K562 (cell line): ENCODE data around the gene TRAF3IP1.

ENCODE experiments used
- FOXA1 ChIP-seq: fragments of 450-650 bp; IDR thresholded peaks from 2 replicates; pipeline ENCODE4 v1.6.1; 2016; ENCODE audit warnings: mild to moderate bottlenecking, borderline replicate concordance
- POLR2AphosphoS5 ChIP-seq: IDR thresholded peaks from 2 replicates; pipeline ENCODE4 v1.6.1; 2011; ENCODE audit warnings: mild to moderate bottlenecking, low read depth, low read length, moderate library complexity; ENCODE audit not compliant: control insufficient read depth, insufficient read depth
- SPI1 ChIP-seq: IDR thresholded peaks from 2 replicates; pipeline ENCODE4 v1.6.1; 2011; ENCODE audit warnings: low read depth, low read length, control low read depth, borderline replicate concordance
- U2AF1 ChIP-seq: fragments of 200-400 bp; formaldehyde crosslinking; optimal IDR thresholded peaks from 2 replicates; pipeline ENCODE3; 2017; ENCODE audit warnings: mild to moderate bottlenecking, low read depth, low read length, moderate library complexity
- U2AF2 ChIP-seq: fragments of 200-400 bp; formaldehyde crosslinking; optimal IDR thresholded peaks from 2 replicates; pipeline ENCODE3; 2017; ENCODE audit warnings: low read depth, mild to moderate bottlenecking, low read length
- YBX1 ChIP-seq: fragments of 450-650 bp; IDR thresholded peaks from 2 replicates; pipeline ENCODE4 v1.7.1; 2016; ENCODE audit warnings: mild to moderate bottlenecking
- TF ChIP-seq, protein P1 (sequence below): fragments of 250-450 bp; sonication (Bioruptor Pico); IDR thresholded peaks from 2 replicates; pipeline ENCODE4 v1.8.0; 2022; ENCODE audit warnings: moderate library complexity, mild to moderate bottlenecking, inconsistent platforms
- TF ChIP-seq, protein P2 (sequence below): fragments of 250-450 bp; sonication (Bioruptor Pico); IDR thresholded peaks from 2 replicates; pipeline ENCODE4 v1.4.0; 2020; ENCODE audit warnings: mild to moderate bottlenecking, moderate library complexity
- TF ChIP-seq, protein P3 (sequence below): sonication (generic); formaldehyde crosslinking; IDR thresholded peaks from 2 replicates; pipeline ENCODE4 v1.8.0; 2022; ENCODE audit warnings: missing genetic modification reagents, mild to moderate bottlenecking, borderline replicate concordance
- TF ChIP-seq, protein P4 (sequence below): fragments of 200-800 bp; sonication (Bioruptor generic); IDR thresholded peaks from 2 replicates; pipeline ENCODE4 v1.6.1; 2016; ENCODE audit warnings: missing genetic modification characterization, missing compliant biosample characterization

DNA sequence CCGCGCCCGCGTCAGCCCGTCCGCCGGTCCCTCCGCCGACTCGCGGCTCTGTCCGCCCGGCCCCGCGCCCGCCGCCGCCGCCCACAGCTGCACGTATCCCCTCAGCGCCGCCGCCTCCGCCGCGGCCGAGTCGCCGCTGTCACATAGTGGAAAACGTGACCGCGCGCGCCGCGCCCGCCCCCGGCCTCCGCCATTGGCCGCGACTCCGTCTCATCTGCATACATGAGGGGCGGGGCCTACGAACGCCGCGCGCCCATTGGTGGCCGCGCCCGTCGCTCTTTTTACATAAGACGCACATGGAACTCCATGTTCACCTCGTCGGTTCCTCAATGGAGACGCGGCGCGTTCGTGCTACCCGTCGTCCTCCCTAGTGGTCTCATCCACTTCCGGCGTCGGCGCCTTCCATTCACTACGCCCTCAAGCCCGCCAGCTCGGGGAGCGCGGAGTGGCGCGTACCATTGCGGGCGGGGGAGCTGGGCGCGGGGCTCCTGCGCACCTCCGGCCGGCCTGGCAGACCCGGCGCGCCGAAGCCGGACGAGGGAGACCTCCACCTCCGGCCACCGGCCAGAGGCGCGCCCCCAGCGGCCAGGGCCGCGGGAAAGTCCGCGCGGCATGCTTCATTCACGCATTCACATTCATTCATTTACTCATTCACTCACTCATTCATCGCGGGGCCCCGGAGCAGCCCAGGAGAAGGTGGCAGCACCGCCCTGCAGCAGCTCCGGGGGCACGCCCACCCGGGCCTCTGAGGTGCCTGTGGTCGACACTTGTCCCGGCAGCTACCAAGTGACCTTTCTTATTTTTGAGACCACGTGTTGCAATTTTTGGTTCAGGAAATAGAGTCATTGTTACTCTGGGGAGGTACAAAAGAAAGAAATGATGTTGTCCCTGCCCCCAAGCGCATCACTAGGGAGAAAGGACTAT is 31.4 kb upstream of the TRAF3IP1 start:
- TF ChIP-seq U2AF1: peak; percentile 35
- no peak for TF ChIP-seq FOXA1
- TF ChIP-seq, protein P1, sequence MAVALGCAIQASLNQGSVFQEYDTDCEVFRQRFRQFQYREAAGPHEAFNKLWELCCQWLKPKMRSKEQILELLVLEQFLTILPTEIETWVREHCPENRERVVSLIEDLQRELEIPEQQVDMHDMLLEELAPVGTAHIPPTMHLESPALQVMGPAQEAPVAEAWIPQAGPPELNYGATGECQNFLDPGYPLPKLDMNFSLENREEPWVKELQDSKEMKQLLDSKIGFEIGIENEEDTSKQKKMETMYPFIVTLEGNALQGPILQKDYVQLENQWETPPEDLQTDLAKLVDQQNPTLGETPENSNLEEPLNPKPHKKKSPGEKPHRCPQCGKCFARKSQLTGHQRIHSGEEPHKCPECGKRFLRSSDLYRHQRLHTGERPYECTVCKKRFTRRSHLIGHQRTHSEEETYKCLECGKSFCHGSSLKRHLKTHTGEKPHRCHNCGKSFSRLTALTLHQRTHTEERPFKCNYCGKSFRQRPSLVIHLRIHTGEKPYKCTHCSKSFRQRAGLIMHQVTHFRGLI (CRISPR knock-in tag): no peak
- TF ChIP-seq, protein P2, sequence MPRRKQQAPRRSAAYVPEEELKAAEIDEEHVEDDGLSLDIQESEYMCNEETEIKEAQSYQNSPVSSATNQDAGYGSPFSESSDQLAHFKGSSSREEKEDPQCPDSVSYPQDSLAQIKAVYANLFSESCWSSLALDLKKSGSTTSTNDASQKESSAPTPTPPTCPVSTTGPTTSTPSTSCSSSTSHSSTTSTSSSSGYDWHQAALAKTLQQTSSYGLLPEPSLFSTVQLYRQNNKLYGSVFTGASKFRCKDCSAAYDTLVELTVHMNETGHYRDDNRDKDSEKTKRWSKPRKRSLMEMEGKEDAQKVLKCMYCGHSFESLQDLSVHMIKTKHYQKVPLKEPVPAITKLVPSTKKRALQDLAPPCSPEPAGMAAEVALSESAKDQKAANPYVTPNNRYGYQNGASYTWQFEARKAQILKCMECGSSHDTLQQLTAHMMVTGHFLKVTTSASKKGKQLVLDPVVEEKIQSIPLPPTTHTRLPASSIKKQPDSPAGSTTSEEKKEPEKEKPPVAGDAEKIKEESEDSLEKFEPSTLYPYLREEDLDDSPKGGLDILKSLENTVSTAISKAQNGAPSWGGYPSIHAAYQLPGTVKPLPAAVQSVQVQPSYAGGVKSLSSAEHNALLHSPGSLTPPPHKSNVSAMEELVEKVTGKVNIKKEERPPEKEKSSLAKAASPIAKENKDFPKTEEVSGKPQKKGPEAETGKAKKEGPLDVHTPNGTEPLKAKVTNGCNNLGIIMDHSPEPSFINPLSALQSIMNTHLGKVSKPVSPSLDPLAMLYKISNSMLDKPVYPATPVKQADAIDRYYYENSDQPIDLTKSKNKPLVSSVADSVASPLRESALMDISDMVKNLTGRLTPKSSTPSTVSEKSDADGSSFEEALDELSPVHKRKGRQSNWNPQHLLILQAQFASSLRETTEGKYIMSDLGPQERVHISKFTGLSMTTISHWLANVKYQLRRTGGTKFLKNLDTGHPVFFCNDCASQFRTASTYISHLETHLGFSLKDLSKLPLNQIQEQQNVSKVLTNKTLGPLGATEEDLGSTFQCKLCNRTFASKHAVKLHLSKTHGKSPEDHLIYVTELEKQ (CRISPR knock-in tag): no peak
- no peak for TF ChIP-seq U2AF2
- TF ChIP-seq, protein P3, sequence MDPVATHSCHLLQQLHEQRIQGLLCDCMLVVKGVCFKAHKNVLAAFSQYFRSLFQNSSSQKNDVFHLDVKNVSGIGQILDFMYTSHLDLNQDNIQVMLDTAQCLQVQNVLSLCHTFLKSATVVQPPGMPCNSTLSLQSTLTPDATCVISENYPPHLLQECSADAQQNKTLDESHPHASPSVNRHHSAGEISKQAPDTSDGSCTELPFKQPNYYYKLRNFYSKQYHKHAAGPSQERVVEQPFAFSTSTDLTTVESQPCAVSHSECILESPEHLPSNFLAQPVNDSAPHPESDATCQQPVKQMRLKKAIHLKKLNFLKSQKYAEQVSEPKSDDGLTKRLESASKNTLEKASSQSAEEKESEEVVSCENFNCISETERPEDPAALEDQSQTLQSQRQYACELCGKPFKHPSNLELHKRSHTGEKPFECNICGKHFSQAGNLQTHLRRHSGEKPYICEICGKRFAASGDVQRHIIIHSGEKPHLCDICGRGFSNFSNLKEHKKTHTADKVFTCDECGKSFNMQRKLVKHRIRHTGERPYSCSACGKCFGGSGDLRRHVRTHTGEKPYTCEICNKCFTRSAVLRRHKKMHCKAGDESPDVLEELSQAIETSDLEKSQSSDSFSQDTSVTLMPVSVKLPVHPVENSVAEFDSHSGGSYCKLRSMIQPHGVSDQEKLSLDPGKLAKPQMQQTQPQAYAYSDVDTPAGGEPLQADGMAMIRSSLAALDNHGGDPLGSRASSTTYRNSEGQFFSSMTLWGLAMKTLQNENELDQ (CRISPR knock-in tag): no peak
- no peak for TF ChIP-seq SPI1
- TF ChIP-seq POLR2AphosphoS5: 0 out of 2 replicates have a peak, but pooled peaks have one; percentile 1
- TF ChIP-seq YBX1: no peak
- TF ChIP-seq, protein P4, sequence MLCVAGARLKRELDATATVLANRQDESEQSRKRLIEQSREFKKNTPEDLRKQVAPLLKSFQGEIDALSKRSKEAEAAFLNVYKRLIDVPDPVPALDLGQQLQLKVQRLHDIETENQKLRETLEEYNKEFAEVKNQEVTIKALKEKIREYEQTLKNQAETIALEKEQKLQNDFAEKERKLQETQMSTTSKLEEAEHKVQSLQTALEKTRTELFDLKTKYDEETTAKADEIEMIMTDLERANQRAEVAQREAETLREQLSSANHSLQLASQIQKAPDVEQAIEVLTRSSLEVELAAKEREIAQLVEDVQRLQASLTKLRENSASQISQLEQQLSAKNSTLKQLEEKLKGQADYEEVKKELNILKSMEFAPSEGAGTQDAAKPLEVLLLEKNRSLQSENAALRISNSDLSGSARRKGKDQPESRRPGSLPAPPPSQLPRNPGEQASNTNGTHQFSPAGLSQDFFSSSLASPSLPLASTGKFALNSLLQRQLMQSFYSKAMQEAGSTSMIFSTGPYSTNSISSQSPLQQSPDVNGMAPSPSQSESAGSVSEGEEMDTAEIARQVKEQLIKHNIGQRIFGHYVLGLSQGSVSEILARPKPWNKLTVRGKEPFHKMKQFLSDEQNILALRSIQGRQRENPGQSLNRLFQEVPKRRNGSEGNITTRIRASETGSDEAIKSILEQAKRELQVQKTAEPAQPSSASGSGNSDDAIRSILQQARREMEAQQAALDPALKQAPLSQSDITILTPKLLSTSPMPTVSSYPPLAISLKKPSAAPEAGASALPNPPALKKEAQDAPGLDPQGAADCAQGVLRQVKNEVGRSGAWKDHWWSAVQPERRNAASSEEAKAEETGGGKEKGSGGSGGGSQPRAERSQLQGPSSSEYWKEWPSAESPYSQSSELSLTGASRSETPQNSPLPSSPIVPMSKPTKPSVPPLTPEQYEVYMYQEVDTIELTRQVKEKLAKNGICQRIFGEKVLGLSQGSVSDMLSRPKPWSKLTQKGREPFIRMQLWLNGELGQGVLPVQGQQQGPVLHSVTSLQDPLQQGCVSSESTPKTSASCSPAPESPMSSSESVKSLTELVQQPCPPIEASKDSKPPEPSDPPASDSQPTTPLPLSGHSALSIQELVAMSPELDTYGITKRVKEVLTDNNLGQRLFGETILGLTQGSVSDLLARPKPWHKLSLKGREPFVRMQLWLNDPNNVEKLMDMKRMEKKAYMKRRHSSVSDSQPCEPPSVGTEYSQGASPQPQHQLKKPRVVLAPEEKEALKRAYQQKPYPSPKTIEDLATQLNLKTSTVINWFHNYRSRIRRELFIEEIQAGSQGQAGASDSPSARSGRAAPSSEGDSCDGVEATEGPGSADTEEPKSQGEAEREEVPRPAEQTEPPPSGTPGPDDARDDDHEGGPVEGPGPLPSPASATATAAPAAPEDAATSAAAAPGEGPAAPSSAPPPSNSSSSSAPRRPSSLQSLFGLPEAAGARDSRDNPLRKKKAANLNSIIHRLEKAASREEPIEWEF (CRISPR knock-in tag): no peak
